Activated CD4-positive, alpha-beta memory T cell treated with anti-CD3 and anti-CD28 coated beads, Interleukin-2, amount 10 ng/mL, durations not matched to agents 7 days and 5 days (primary cell): ENCODE measurements around the gene EYS. TPM values are rescaled to one million over a fixed set of nuclear protein-coding genes. Genes with fewer than 3 reads are reported as not detected.
"Not testable (repeated sequence)": the region's sequence is repeated elsewhere in the genome, so short reads cannot be mapped to it uniquely, and the experiment has no call there.

Experiments
- CTCF ChIA-PET: fragments of 350-600 bp; sonication (Branson Sonifier 250); formaldehyde crosslinking; loops from one replicate; lab custom pipeline; 2021; ENCODE audit warnings: antibody characterized with exemption, inconsistent platforms; lab: Charles Lee
- POLR2A ChIA-PET: fragments of 350-600 bp; sonication (Branson Sonifier 250); formaldehyde crosslinking; loops from one replicate; lab custom pipeline; 2021; ENCODE audit warnings: antibody characterized with exemption; lab: Charles Lee
- DNase-seq: peaks from one replicate; pipeline ENCODE4 v3.0.0-alpha.2; 2020
- H3K27ac Mint-ChIP-seq: one replicate; pipeline ENCODE4 v1.8.0; 2021; ENCODE audit warnings: mild to moderate bottlenecking, mixed read lengths
- H3K27me3 Mint-ChIP-seq: one replicate; pipeline ENCODE4 v1.8.0; 2021; ENCODE audit warnings: mixed read lengths
- H3K36me3 Mint-ChIP-seq: one replicate; pipeline ENCODE4 v1.8.0; 2021; ENCODE audit warnings: low read depth, mixed read lengths
- H3K4me1 Mint-ChIP-seq: one replicate; pipeline ENCODE4 v1.8.0; 2021; ENCODE audit warnings: mixed read lengths
- H3K4me3 Mint-ChIP-seq: one replicate; pipeline ENCODE4 v1.8.0; 2021; ENCODE audit warnings: mild to moderate bottlenecking, mixed read lengths
- H3K9me3 Mint-ChIP-seq: one replicate; pipeline ENCODE4 v1.8.0; 2021; ENCODE audit warnings: mixed read lengths
- total RNA-seq, 2 experiments: library from RNA; stranded (reverse); gene quantifications; one replicate each; pipeline ENCODE4 v1.2.3, GENCODE V29; 2021

Gene EYS
- total RNA-seq, 2 experiments from 2014 or later: not detected

DNA sequence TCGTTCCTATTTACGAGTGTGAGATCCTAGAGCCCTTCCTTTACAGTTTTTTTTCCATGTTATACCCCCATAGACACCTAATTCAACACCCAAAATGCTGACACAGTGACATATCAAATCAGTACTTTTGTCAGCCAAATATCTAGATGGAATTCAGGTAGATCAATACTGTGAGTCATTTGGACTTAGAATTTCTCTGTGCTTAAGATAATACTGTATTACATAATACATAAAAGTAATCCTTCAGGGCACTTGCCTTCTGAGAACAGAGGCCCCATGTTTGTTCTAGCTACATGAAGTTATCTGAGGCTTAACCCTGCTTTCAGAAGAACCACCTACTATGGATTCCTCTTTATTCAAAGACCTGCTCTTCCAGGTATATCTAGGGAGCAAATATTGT lies 1448.3 kb downstream of the EYS start:
- H3K27ac Mint-ChIP-seq: no peak overlapping the region
- H3K4me3 Mint-ChIP-seq: no peak overlapping the region
- ChIA-PET POLR2A (no interaction called here), CTCF (no interaction called here)
- no peaks in the 10 kb centered on the region for H3K36me3 Mint-ChIP-seq
- no peaks in the 10 kb centered on the region for H3K4me1 Mint-ChIP-seq
- no peaks in the 10 kb centered on the region for H3K27me3 Mint-ChIP-seq
- no peak for DNase-seq
- H3K9me3 Mint-ChIP-seq: no peaks in the 10 kb centered on the region

DNA sequence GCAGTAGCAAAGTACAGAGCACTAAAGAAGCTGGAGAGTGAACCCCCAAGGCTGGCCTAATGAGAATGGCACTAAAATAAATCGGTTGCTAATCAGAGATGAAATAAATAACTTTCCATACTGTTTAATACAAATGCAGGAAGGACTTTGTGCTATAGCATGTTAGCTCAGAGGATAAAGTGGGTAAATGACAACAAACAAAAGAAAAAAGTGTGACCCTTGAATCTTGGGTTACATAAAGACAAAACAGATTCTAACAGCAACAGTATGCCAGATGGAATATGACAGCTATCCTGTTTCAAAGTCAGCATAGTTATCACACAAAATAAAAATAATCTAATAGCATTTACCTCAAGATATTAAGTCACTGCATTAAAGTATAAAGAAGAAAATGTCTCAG lies 1448.7 kb downstream of the EYS start:
- H3K4me1 Mint-ChIP-seq: no peaks in the 10 kb centered on the region
- POLR2A ChIA-PET: no interaction called here
- CTCF ChIA-PET: no interaction called here
- H3K36me3 Mint-ChIP-seq: no peaks in the 10 kb centered on the region
- no peaks in the 10 kb centered on the region for H3K9me3 Mint-ChIP-seq
- no peak for DNase-seq
- no peaks in the 10 kb centered on the region for H3K27me3 Mint-ChIP-seq
- no peak overlapping the region for H3K4me3 Mint-ChIP-seq
- H3K27ac Mint-ChIP-seq: no peak overlapping the region

DNA sequence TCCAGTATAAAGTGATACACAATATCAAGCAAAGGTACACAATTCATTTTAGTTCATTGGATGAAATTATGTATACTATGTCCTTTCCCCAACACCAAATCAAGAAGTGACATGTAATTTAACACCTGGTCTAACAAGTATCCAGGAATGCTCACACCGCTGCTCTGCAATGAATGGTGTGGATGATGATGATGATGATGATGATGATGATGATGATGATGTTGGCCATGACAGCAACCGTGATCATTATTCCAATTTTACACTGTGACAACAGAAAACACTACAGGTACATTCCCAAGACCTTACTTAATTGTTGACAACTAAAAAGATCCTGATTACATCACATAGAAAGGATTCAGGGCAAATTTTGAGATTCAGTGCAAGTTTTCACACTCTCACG lies 1449.4 kb downstream of the EYS start:
- no peak for DNase-seq
- ChIA-PET CTCF (no interaction called here), POLR2A (no interaction called here)
- no peaks in the 10 kb centered on the region for H3K27me3 Mint-ChIP-seq
- no peaks in the 10 kb centered on the region for H3K4me1 Mint-ChIP-seq
- no peaks in the 10 kb centered on the region for H3K9me3 Mint-ChIP-seq
- no peaks in the 10 kb centered on the region for H3K36me3 Mint-ChIP-seq
- H3K27ac Mint-ChIP-seq: no peak overlapping the region
- H3K4me3 Mint-ChIP-seq: no peak overlapping the region

- no peak overlapping the region for H3K4me3 Mint-ChIP-seq
- no peaks in the 10 kb centered on the region for H3K36me3 Mint-ChIP-seq
- no peak overlapping the region for H3K27ac Mint-ChIP-seq
- no peaks in the 10 kb centered on the region for H3K9me3 Mint-ChIP-seq
- ChIA-PET CTCF (no interaction called here), POLR2A (no interaction called here)
- no peak for DNase-seq
- no peaks in the 10 kb centered on the region for H3K4me1 Mint-ChIP-seq
- no peaks in the 10 kb centered on the region for H3K27me3 Mint-ChIP-seq
Measured at GRCh38 chr6:64256483-64256882, 1450.5 kb downstream of the EYS start.

GRCh38 chr6:64255000-64255399 lies 1452.0 kb downstream of the EYS start:
- POLR2A ChIA-PET: no interaction called here

DNA sequence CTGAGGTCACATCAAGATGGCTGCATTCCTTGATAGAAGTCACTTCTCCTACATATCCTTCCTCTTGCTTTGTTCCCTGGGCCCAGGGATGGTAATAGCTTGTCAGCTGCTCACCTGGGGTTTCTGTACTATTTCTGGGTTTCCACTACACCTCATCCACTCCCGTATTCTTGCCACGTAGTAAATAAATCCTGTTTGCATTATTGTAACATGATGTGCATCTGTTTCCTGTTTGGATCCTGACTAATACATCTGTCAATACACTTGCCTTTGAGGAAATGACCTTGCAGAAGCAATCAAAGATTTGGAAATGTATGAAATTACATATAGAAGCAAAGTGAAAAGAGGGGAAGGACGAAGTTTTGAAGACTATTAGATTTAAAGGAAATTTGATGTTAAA lies 1452.5 kb downstream of the EYS start:
- no peaks in the 10 kb centered on the region for H3K9me3 Mint-ChIP-seq
- DNase-seq: no peak
- H3K27me3 Mint-ChIP-seq: no peaks in the 10 kb centered on the region
- H3K27ac Mint-ChIP-seq: no peak overlapping the region
- no peaks in the 10 kb centered on the region for H3K36me3 Mint-ChIP-seq
- POLR2A ChIA-PET: no interaction called here
- H3K4me3 Mint-ChIP-seq: no peak overlapping the region
- H3K4me1 Mint-ChIP-seq: no peaks in the 10 kb centered on the region
- CTCF ChIA-PET: no interaction called here

More at GRCh38 chr6:64255000-64255399, 1452.0 kb downstream of the EYS start:
- no peak for DNase-seq
- no peaks in the 10 kb centered on the region for H3K36me3 Mint-ChIP-seq
- no peaks in the 10 kb centered on the region for H3K4me1 Mint-ChIP-seq
- no peaks in the 10 kb centered on the region for H3K27me3 Mint-ChIP-seq
- no peak overlapping the region for H3K27ac Mint-ChIP-seq
- H3K9me3 Mint-ChIP-seq: no peaks in the 10 kb centered on the region
- CTCF ChIA-PET: no interaction called here
- no peak overlapping the region for H3K4me3 Mint-ChIP-seq

- H3K27me3 Mint-ChIP-seq: no peaks in the 10 kb centered on the region
- peaks cover 3% of the 10 kb centered on the region for H3K9me3 Mint-ChIP-seq
- H3K4me1 Mint-ChIP-seq: no peaks in the 10 kb centered on the region
- no peak overlapping the region for H3K27ac Mint-ChIP-seq
- H3K4me3 Mint-ChIP-seq: no peak overlapping the region
- no peak for DNase-seq
- CTCF ChIA-PET: no interaction called here
- POLR2A ChIA-PET: no interaction called here
- no peaks in the 10 kb centered on the region for H3K36me3 Mint-ChIP-seq
Measured at GRCh38 chr6:64252256-64252655, 1454.8 kb downstream of the EYS start.

GRCh38 chr6:64250126-64250525 lies 1456.9 kb downstream of the EYS start:
- Mint-ChIP-seq H3K4me3 (no peak overlapping the region), H3K27me3 (no peaks in the 10 kb centered on the region), H3K27ac (no peak overlapping the region), H3K9me3 (peaks cover 3% of the 10 kb centered on the region), H3K4me1 (no peaks in the 10 kb centered on the region), H3K36me3 (no peaks in the 10 kb centered on the region)
- POLR2A ChIA-PET: no interaction called here
- DNase-seq: no peak
- CTCF ChIA-PET: no interaction called here

DNA sequence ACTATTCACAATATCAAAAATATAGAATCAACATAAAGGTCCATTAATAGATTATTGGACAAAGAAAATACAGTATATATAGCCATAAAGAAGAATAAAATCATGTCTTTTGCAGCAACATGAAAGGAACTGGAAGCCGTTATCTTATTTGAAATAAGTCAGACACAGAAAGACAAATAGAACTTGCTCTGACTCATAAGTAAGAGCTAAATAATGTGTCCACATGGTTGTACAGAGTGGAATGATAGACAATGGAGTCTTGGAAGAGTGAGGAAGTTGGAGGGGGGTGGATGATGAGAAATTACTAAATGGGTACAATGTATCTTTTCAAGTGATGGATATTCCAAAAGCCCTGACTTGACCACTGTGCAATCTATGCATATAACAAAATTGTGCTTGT lies 1457.9 kb downstream of the EYS start:
- no peak overlapping the region for H3K27ac Mint-ChIP-seq
- peaks cover 5% of the 10 kb centered on the region for H3K9me3 Mint-ChIP-seq
- no peak for DNase-seq
- ChIA-PET CTCF (no interaction called here), POLR2A (no interaction called here)
- no peak overlapping the region for H3K4me3 Mint-ChIP-seq
- no peaks in the 10 kb centered on the region for H3K27me3 Mint-ChIP-seq
- no peaks in the 10 kb centered on the region for H3K36me3 Mint-ChIP-seq
- H3K4me1 Mint-ChIP-seq: no peaks in the 10 kb centered on the region

DNA sequence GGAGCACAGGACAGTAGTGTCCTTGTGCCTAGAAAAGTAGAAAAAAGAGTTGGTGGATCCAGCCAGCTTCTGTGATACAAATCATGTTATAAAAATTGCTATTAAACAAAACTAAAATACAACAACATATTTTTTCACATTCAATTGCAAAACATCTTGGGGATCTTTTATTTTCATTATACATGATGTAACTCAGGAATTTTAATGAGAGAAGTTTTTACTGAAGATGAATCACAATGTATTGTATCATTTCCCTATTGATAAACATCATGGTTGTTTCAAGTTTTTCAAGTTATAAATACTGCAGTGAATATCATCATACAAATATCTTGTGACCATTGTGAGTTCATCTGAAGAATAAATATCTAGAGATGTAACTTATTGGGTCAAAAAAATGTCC lies 1463.4 kb downstream of the EYS start:
- ChIA-PET CTCF (no interaction called here), POLR2A (no interaction called here)
- Mint-ChIP-seq H3K4me3 (no peak overlapping the region), H3K4me1 (no peaks in the 10 kb centered on the region), H3K36me3 (no peaks in the 10 kb centered on the region), H3K9me3 (peaks cover 17% of the 10 kb centered on the region), H3K27me3 (no peaks in the 10 kb centered on the region), H3K27ac (no peak overlapping the region)
- no peak for DNase-seq

DNA sequence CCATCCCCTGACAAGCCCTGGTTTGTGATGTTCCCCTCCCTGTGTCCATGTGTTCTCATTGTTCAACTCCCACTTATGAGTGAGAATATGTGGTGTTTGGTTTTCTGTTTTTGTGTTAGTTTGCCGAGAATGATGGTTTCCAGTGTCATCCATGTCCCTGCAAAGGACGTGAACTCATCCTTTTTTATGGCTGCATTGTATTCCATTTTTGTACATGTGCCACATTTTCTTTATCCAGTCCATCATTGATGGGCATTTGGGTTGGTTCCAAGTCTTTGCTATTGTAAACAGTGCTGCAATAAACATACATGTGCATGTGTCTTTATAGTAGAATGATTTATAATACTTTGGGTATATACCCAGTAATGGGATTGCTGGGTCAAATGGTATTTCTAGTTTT lies 1468.1 kb downstream of the EYS start:
- peaks cover 15% of the 10 kb centered on the region for H3K9me3 Mint-ChIP-seq
- CTCF ChIA-PET, H3K4me1 Mint-ChIP-seq, DNase-seq, H3K27me3 Mint-ChIP-seq, H3K4me3 Mint-ChIP-seq, H3K36me3 Mint-ChIP-seq, H3K27ac Mint-ChIP-seq, POLR2A ChIA-PET: not testable (repeated sequence)

DNA sequence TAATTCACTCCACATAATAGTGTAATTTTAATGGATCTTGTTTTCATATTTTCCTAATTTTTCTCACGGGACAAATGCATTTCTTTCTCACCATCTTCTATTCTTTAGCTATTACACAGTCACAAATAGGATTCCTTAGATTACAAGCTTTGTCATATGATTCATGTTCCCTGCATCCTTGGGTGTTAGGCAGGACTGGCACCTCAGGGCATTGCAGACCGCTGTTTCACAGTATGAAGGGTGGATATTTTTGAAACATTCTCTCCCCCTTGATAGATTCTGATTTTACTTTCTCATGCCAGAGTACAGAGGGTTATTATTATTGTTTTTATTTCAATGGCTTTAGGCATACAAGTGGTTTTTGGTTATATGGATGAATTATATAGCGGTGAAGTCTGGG lies 1469.0 kb downstream of the EYS start:
- Mint-ChIP-seq H3K4me3 (no peak overlapping the region), H3K4me1 (no peaks in the 10 kb centered on the region), H3K27me3 (no peaks in the 10 kb centered on the region), H3K27ac (no peak overlapping the region), H3K36me3 (no peaks in the 10 kb centered on the region), H3K9me3 (peaks cover 15% of the 10 kb centered on the region)
- POLR2A ChIA-PET: no interaction called here
- CTCF ChIA-PET: no interaction called here
- DNase-seq: no peak

DNA sequence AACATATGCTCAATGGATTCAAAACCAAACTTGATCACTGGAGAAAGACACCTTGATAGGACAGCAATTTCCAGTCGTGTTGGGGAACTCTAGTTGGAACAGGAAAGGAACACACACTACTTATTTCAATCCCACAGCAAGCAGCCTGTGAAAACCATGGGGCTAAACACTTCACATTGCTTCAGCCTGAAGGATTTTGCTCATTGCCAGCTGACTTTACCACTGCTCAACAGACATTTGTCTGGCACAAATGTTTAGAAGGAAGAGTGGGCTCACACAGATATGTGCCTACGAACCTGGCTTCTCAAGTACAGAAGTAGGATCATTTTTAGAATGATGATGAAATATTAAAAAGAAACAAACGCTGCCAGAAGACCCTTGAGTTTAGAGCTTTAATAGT lies 1473.3 kb downstream of the EYS start:
- Mint-ChIP-seq H3K27ac (no peak overlapping the region), H3K27me3 (no peaks in the 10 kb centered on the region), H3K4me3 (no peak overlapping the region), H3K36me3 (no peaks in the 10 kb centered on the region), H3K4me1 (no peaks in the 10 kb centered on the region), H3K9me3 (peaks cover 4% of the 10 kb centered on the region)
- ChIA-PET CTCF (no interaction called here), POLR2A (no interaction called here)
- DNase-seq: no peak

DNA sequence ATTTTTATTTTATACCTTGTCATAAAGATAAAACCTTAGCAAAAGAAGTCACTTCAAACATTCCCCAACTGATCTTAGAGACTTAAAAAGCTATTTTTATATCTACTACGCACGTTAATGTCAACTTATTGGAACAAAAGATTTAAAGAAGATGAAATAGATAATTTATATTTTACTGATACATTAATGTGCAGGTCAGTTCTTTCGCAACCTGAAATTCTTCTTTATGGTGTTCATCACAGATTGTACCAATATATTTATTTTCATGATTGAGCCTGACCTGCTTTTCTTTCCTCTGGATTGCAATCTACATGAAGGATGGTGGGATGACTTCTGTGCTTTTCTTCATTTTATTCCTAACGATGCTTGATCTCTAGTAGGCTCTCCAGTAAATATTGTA lies 1475.1 kb downstream of the EYS start:
- no peaks in the 10 kb centered on the region for H3K4me1 Mint-ChIP-seq
- H3K27me3 Mint-ChIP-seq: no peaks in the 10 kb centered on the region

DNA sequence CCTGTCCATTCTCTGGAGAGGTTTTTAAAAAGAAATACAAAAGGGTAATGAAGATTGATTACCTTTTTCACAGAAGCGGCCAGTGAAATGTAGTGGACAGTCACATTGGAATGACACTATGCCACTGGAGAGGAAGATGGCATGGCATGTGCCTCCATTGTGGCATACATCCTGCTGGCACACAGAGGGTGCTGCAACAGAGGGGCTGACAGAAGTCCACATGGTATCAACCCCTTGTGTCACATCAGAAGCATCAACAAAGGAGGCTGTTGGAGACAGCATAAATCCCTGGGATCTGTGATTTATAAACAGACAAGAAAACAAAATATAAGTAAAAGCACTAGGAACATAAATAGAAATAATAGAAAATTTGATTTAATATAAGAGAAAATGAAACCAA lies 1476.5 kb downstream of the EYS start:
- Mint-ChIP-seq H3K36me3 (no peaks in the 10 kb centered on the region), H3K9me3 (no peaks in the 10 kb centered on the region), H3K27me3 (no peaks in the 10 kb centered on the region), H3K27ac (no peak overlapping the region), H3K4me1 (no peaks in the 10 kb centered on the region), H3K4me3 (no peak overlapping the region)
- DNase-seq: no peak
- ChIA-PET CTCF (no interaction called here), POLR2A (no interaction called here)

More for the DNA sequence above, 1475.1 kb downstream of the EYS start:
- Mint-ChIP-seq H3K27ac (no peak overlapping the region), H3K36me3 (no peaks in the 10 kb centered on the region), H3K4me3 (no peak overlapping the region), H3K9me3 (no peaks in the 10 kb centered on the region)
- DNase-seq: no peak
- POLR2A ChIA-PET: no interaction called here
- CTCF ChIA-PET: no interaction called here
